K562 (cell line): ENCODE results near the gene SUOX. TPM values are rescaled to one million over a fixed set of nuclear protein-coding genes. Genes with fewer than 3 reads are reported as not detected.

Experiments used
- ARID1B ChIP-seq: fragments of 450-650 bp; IDR thresholded peaks from 2 replicates; pipeline ENCODE4 v1.6.1; 2016; ENCODE audit warnings: antibody characterized with exemption, mild to moderate bottlenecking, inconsistent platforms
- BMI1 ChIP-seq: fragments of 150-350 bp; IDR thresholded peaks from 2 replicates; pipeline ENCODE4 v1.6.1; 2014; ENCODE audit warnings: low read length
- CBX3 ChIP-seq, 2 experiments: IDR thresholded peaks; 1 replicate in 1 of 2; 2 replicates in 1 of 2; pipeline ENCODE4 v1.6.1; 2012; ENCODE audit warnings: inconsistent platforms in 2 of 2, low read length in 2 of 2, borderline replicate concordance in 1 of 2, control low read depth in 1 of 2
- CCNT2 ChIP-seq: IDR thresholded peaks from 2 replicates; pipeline ENCODE4 v1.6.1; 2011; ENCODE audit warnings: borderline replicate concordance, low read depth, mild to moderate bottlenecking, moderate library complexity, mixed read lengths, low read length; ENCODE audit not compliant: insufficient read length; ENCODE audit errors: extremely low read depth
- DPF2 ChIP-seq: fragments of 450-650 bp; IDR thresholded peaks from 2 replicates; pipeline ENCODE4 v1.6.1; 2016
- IRF9 ChIP-seq: fragments of 450-650 bp; IDR thresholded peaks from 2 replicates; pipeline ENCODE4 v1.6.1; 2016; ENCODE audit warnings: missing biosample characterization, missing genetic modification characterization
- MAX ChIP-seq: sonication (generic); formaldehyde crosslinking; IDR thresholded peaks from 2 replicates; pipeline ENCODE4 v1.9.0; 2022; ENCODE audit warnings: mild to moderate bottlenecking, missing genetic modification reagents
- MXD1 ChIP-seq: fragments of 250-450 bp; sonication (Bioruptor Pico); IDR thresholded peaks from 2 replicates; pipeline ENCODE4 v1.8.0; 2021; ENCODE audit warnings: borderline replicate concordance, mild to moderate bottlenecking, moderate library complexity; ENCODE audit not compliant: poor library complexity, severe bottlenecking
- OTX1 ChIP-seq: fragments of 450-650 bp; formaldehyde crosslinking; IDR thresholded peaks from 2 replicates; pipeline ENCODE4 v1.4.0; 2022; ENCODE audit warnings: mild to moderate bottlenecking
- PCBP1 ChIP-seq: fragments of 200-400 bp; formaldehyde crosslinking; IDR thresholded peaks from 2 replicates; pipeline ENCODE4 v1.6.1; 2018; ENCODE audit warnings: mild to moderate bottlenecking, low read depth, low read length; ENCODE audit not compliant: poor library complexity, severe bottlenecking
- SP2 ChIP-seq: IDR thresholded peaks from 2 replicates; pipeline ENCODE4 v1.6.1; 2011; ENCODE audit warnings: mild to moderate bottlenecking, low read depth, low read length, moderate library complexity; ENCODE audit not compliant: poor library complexity, severe bottlenecking; ENCODE audit errors: extremely low read depth
- SREBF2 ChIP-seq: sonication (generic); formaldehyde crosslinking; IDR thresholded peaks from 2 replicates; pipeline ENCODE4 v1.4.0; 2020; ENCODE audit warnings: mild to moderate bottlenecking, missing genetic modification reagents
- TRIM25 ChIP-seq: fragments of 450-650 bp; IDR thresholded peaks from 2 replicates; pipeline ENCODE4 v1.7.0; 2016; ENCODE audit warnings: borderline replicate concordance
- ZFPM2 ChIP-seq: fragments of 250-450 bp; sonication (Bioruptor Pico); IDR thresholded peaks from 2 replicates; pipeline ENCODE4 v1.5.1; 2022; ENCODE audit warnings: mild to moderate bottlenecking
- ZNF121 ChIP-seq: sonication (generic); formaldehyde crosslinking; conservative IDR thresholded peaks from 2 replicates; pipeline ENCODE4 v1.8.0; 2022; ENCODE audit warnings: missing genetic modification reagents
- ZNF347 ChIP-seq: fragments of 450-650 bp; formaldehyde crosslinking; IDR thresholded peaks from 2 replicates; pipeline ENCODE4 v1.4.0; 2020; ENCODE audit warnings: low read depth, mild to moderate bottlenecking, moderate library complexity
- ZNF518B ChIP-seq: fragments of 250-450 bp; sonication (Bioruptor Pico); IDR thresholded peaks from 2 replicates; pipeline ENCODE4 v1.5.0; 2021; ENCODE audit warnings: mild to moderate bottlenecking, moderate library complexity
- ZNF740 ChIP-seq, 3 experiments: fragments of 200-800 bp in 1 of 3; sonication (Bioruptor generic) in 1 of 3; sonication (generic) in 1 of 3; formaldehyde crosslinking in 1 of 3; IDR thresholded peaks; 2 replicates each; pipeline versions ENCODE4 v1.6.1 to v1.8.0; 2016 to 2022; ENCODE audit warnings: mild to moderate bottlenecking in 2 of 3, missing compliant biosample characterization in 2 of 3, missing genetic modification characterization in 2 of 3, missing genetic modification reagents in 1 of 3
- ZNF778 ChIP-seq: fragments of 450-650 bp; formaldehyde crosslinking; IDR thresholded peaks from 2 replicates; pipeline ENCODE4 v1.4.0; 2020; ENCODE audit warnings: mild to moderate bottlenecking, moderate library complexity
- polyA plus RNA-seq, 8 experiments: library from polyadenylated mRNA; depleted of rRNA in 4 of 8; stranded (reverse) in 5 of 8; unstranded in 3 of 8; fragments of >200 nt; fragmentation: Nextera tagmentation in 2 of 8; fragmentation: Illumina TruSeq in 1 of 8; extraction: Ambion mirVana in 2 of 8; extraction: Trizol in 1 of 8; gene quantifications; 2 replicates each; pipeline versions ENCODE4 v1.2.1 to v1.2.3, GENCODE V29; 2011 to 2014; ENCODE audit warnings: inconsistent platforms in 1 of 8, missing spikeins in 1 of 8
- total RNA-seq, 7 experiments: library from RNA; depleted of rRNA in 6 of 7; stranded (reverse); fragments of >200 nt in 6 of 7; fragmentation: Illumina TruSeq in 2 of 7; extraction: Trizol in 2 of 7; gene quantifications; 2 replicates each; pipeline versions ENCODE4 v1.2.1 to v1.2.3, GENCODE V29; 2011 to 2021; ENCODE audit warnings: low replicate concordance in 1 of 7

The SUOX gene
- total and polyA plus RNA-seq, 9 of the 15 experiments (the other 6 are each of a cell fraction or from before 2014, with no cell fraction given), result 9.2 to 39.7 (median 25.4) TPM

- TF ChIP-seq MXD1 (CRISPR knock-in tag) (no peak), PCBP1 (no peak), SP2 (no peak), ARID1B (peak; percentile 74), IRF9 (tag) (0 out of 2 replicates have a peak, but pooled peaks have one; percentile 29), ZNF740 (CRISPR knock-in tag; IDR thresholded peaks at IDR 0.05) (no peak; the same call in 1 of the 2 replicates), ZNF740 (tag; IDR thresholded peaks at IDR 0.05) (no peak), CCNT2 (no peak), ZNF347 (CRISPR knock-in tag) (no peak), BMI1 (no peak), ZNF121 (no peak), ZNF778 (CRISPR knock-in tag) (no peak), OTX1 (CRISPR knock-in tag) (peak; percentile 90), TRIM25 (peak; percentile 97; the same call in 1 of the 2 replicates), DPF2 (peak; percentile 81), CBX3 (IDR thresholded peaks at IDR 0.05; ENCODE audit: borderline replicate concordance in 1 of 2, low read length in 2 of 2) (no peak), ZFPM2 (no peak), SREBF2 (CRISPR knock-in tag) (no peak), ZNF518B (CRISPR knock-in tag) (no peak), MAX (CRISPR knock-in tag) (no peak)
Measured at GRCh38 chr12:55972911-55973598, 24.0 kb upstream of the SUOX start (continued).
